Measurements from ENCODE around the gene KLRF1. TPM values are rescaled to one million over a fixed set of nuclear protein-coding genes. Genes with fewer than 3 reads are reported as not detected.

The KLRF1 gene
- total RNA-seq, 1 experiment from 2014 or later, result not detected

DNA sequence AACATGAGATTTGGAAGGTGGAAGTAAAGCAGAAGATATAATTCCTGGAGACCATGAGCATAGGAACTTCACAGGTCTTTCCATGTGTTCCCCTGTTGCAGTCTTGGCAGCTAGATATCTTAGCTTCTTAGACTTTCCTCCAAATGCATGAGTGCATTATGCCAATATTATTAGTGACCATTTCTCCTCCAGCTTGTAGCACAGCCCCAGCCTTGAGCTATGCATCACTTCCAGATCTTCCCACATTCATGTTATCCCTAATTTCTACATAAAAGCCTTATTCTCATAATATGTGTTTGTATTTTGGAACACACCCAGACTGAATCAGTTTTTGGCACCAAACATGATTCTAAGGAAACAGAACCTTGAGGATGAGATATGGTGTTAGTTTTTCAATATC, 30.9 kb downstream of the KLRF1 start:
- Histone ChIP-seq H3K18ac (ENCODE audit: insufficient read length, low read depth, low read length) (no peak overlapping the region), H2BK15ac (ENCODE audit: low read depth, low read length) (no peak overlapping the region), H3K23ac (ENCODE audit: insufficient read length, low read depth, low read length) (no peak overlapping the region), H2BK20ac (ENCODE audit: low read depth, low read length, poor library complexity, severe bottlenecking) (no peak overlapping the region), H3K4me2 (ENCODE audit: insufficient read depth, insufficient read length, low read length) (no peak overlapping the region), H3K9ac (ENCODE audit: extremely low read depth, insufficient read length, low read length) (no peak overlapping the region), H2BK12ac (ENCODE audit: insufficient read length, low read depth, low read length) (no peak overlapping the region), H2AK5ac (ENCODE audit: insufficient read length, low read length) (no peak overlapping the region), H3K27me3 (ENCODE audit: insufficient read depth, low read length) (no peaks in the 10 kb centered on the region), H3K9me3 (ENCODE audit: control insufficient read depth, low read depth, low read length) (no peaks in the 10 kb centered on the region), H3K4me1 (ENCODE audit: insufficient read depth, low read length) (no peaks in the 10 kb centered on the region), H3K79me1 (ENCODE audit: insufficient read depth, low read depth, low read length, poor library complexity, severe bottlenecking) (no peaks in the 10 kb centered on the region), H3K79me2 (ENCODE audit: insufficient read depth, low read length) (no peaks in the 10 kb centered on the region), H3K14ac (ENCODE audit: insufficient read depth, low read length) (no peak overlapping the region), H2AFZ (ENCODE audit: low read length) (no peak overlapping the region), H3K56ac (ENCODE audit: insufficient read length, low read depth, low read length) (no peak overlapping the region), H4K91ac (ENCODE audit: insufficient read length, low read depth, low read length) (no peak overlapping the region), H3T11ph (ENCODE audit: low read length) (no peak overlapping the region), H3K4ac (ENCODE audit: low read depth, low read length) (no peak overlapping the region), H3K27ac (ENCODE audit: insufficient read length, low read depth, low read length) (no peak overlapping the region), H4K8ac (replicated peaks; ENCODE audit: insufficient read length, low read depth, low read length) (no peak overlapping the region), H2BK120ac (ENCODE audit: low read depth, low read length, poor library complexity, severe bottlenecking) (no peak overlapping the region), H4K5ac (ENCODE audit: insufficient read length, low read depth, low read length) (no peak overlapping the region), H4K20me1 (ENCODE audit: control insufficient read depth, insufficient read depth, insufficient read length) (no peaks in the 10 kb centered on the region), H2BK5ac (ENCODE audit: insufficient read length, low read length) (no peak overlapping the region), H3K23me2 (ENCODE audit: insufficient read length, low read depth, low read length, poor library complexity, severe bottlenecking) (no peaks in the 10 kb centered on the region)
- Mint-ChIP-seq H3K4me3 (no peak overlapping the region), H3K9me3 (no peaks in the 10 kb centered on the region), H3K36me3 (ENCODE audit: insufficient read depth in 1 of 3, low read depth in 3 of 3) (no peaks in the 10 kb centered on the region), H3K4me1 (peaks cover 0 to 8% of the 10 kb centered on the region in 2 experiments; a peak in 3 of 4 replicates), H3K27me3 (ENCODE audit: low read depth) (no peaks in the 10 kb centered on the region), H3K27ac (no peak overlapping the region)
- TF ChIP-seq, protein P1, sequence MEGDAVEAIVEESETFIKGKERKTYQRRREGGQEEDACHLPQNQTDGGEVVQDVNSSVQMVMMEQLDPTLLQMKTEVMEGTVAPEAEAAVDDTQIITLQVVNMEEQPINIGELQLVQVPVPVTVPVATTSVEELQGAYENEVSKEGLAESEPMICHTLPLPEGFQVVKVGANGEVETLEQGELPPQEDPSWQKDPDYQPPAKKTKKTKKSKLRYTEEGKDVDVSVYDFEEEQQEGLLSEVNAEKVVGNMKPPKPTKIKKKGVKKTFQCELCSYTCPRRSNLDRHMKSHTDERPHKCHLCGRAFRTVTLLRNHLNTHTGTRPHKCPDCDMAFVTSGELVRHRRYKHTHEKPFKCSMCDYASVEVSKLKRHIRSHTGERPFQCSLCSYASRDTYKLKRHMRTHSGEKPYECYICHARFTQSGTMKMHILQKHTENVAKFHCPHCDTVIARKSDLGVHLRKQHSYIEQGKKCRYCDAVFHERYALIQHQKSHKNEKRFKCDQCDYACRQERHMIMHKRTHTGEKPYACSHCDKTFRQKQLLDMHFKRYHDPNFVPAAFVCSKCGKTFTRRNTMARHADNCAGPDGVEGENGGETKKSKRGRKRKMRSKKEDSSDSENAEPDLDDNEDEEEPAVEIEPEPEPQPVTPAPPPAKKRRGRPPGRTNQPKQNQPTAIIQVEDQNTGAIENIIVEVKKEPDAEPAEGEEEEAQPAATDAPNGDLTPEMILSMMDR (conservative IDR thresholded peaks at IDR 0.05), result no peak
- DNase-seq, result no peak
